WTC11 (cell line): ENCODE data around the gene FFAR4. TPM values are rescaled to one million over a fixed set of nuclear protein-coding genes. Genes with fewer than 3 reads are reported as not detected.

ENCODE experiments used
- ATAC-seq: fragments of 200-7000 bp; cut with Tn5 transposase; 2 replicates; pipeline ENCODE4 v1.10.0; 2021; ENCODE audit warnings: mild to moderate bottlenecking, moderate library complexity
- CTCF ChIA-PET: fragments of 300-600 bp; sonication (Branson Sonifier 250); formaldehyde crosslinking; loops from one replicate; lab custom pipeline; 2021; ENCODE audit warnings: antibody characterized with exemption; lab: Charles Lee
- POLR2A ChIA-PET: fragments of 350-600 bp; sonication (Branson Sonifier 250); formaldehyde crosslinking; loops from one replicate; lab custom pipeline; 2021; ENCODE audit warnings: antibody characterized with exemption; lab: Charles Lee
- DNase-seq: peaks from one replicate; pipeline ENCODE4 v3.0.0; 2021; ENCODE audit warnings: low spot score
- H3K27ac Mint-ChIP-seq: 2 replicates; pipeline ENCODE4 v1.8.0; 2021; ENCODE audit warnings: mixed read lengths
- H3K27me3 Mint-ChIP-seq: 2 replicates; pipeline ENCODE4 v1.8.0; 2021; ENCODE audit warnings: low read depth, mild to moderate bottlenecking, moderate library complexity, mixed read lengths
- H3K36me3 Mint-ChIP-seq: 2 replicates; pipeline ENCODE4 v1.8.0; 2021; ENCODE audit warnings: mixed read lengths
- H3K4me1 Mint-ChIP-seq: 2 replicates; pipeline ENCODE4 v1.8.0; 2022; ENCODE audit warnings: mixed read lengths
- H3K4me3 Mint-ChIP-seq: 2 replicates; pipeline ENCODE4 v1.8.0; 2021; ENCODE audit warnings: mild to moderate bottlenecking, moderate library complexity, mixed read lengths
- H3K9me3 Mint-ChIP-seq: 2 replicates; pipeline ENCODE4 v1.8.0; 2021; ENCODE audit warnings: mixed read lengths
- GTF2I ChIP-seq: fragments of 250-450 bp; sonication (Bioruptor Pico); conservative IDR thresholded peaks from 2 replicates; pipeline ENCODE4 v1.4.0; 2021; ENCODE audit warnings: mild to moderate bottlenecking
- KAT7 ChIP-seq: sonication (generic); formaldehyde crosslinking; IDR thresholded peaks from 2 replicates; pipeline ENCODE4 v1.8.1; 2023; ENCODE audit warnings: missing genetic modification reagents, mild to moderate bottlenecking, borderline replicate concordance
- MYBL2 ChIP-seq: sonication (generic); formaldehyde crosslinking; IDR thresholded peaks from 2 replicates; pipeline ENCODE4 v1.8.1; 2023; ENCODE audit warnings: mild to moderate bottlenecking, moderate library complexity, missing genetic modification reagents
- RORB ChIP-seq: fragments of 250-450 bp; sonication (Bioruptor Pico); IDR thresholded peaks from 2 replicates; pipeline ENCODE4 v1.9.0; 2021; ENCODE audit warnings: mild to moderate bottlenecking
- ZNF232 ChIP-seq: sonication (generic); formaldehyde crosslinking; IDR thresholded peaks from 2 replicates; pipeline ENCODE4 v1.8.0; 2022; ENCODE audit warnings: mild to moderate bottlenecking, missing genetic modification reagents
- total RNA-seq: library from RNA; stranded (reverse); gene quantifications from 3 replicates; pipeline ENCODE4 v1.2.3, GENCODE V29; 2021
- TF ChIP-seq, protein P1 (sequence below): fragments of 250-450 bp; sonication (Bioruptor Pico); IDR thresholded peaks from 2 replicates; pipeline ENCODE4 v1.9.0; 2021; ENCODE audit warnings: mild to moderate bottlenecking, borderline replicate concordance
- TF ChIP-seq, protein P2 (sequence below): fragments of 250-450 bp; sonication (Bioruptor Pico); IDR thresholded peaks from 2 replicates; pipeline ENCODE4 v1.9.0; 2021; ENCODE audit warnings: moderate library complexity, mild to moderate bottlenecking, inconsistent platforms, borderline replicate concordance
- TF ChIP-seq, protein P3 (sequence below): sonication (generic); formaldehyde crosslinking; IDR thresholded peaks from 2 replicates; pipeline ENCODE4 v1.8.1; 2023; ENCODE audit warnings: mild to moderate bottlenecking, moderate library complexity, missing genetic modification reagents
- TF ChIP-seq, protein P4 (sequence below): sonication (generic); formaldehyde crosslinking; IDR thresholded peaks from 2 replicates; pipeline ENCODE4 v1.8.0; 2022; ENCODE audit warnings: mild to moderate bottlenecking, missing genetic modification reagents
- TF ChIP-seq, protein P5 (sequence below): fragments of 250-450 bp; sonication (Bioruptor Pico); IDR thresholded peaks from 2 replicates; pipeline ENCODE4 v1.9.0; 2021; ENCODE audit warnings: mild to moderate bottlenecking
- TF ChIP-seq, protein P6 (sequence below): sonication (generic); formaldehyde crosslinking; IDR thresholded peaks from 2 replicates; pipeline ENCODE4 v1.8.1; 2023; ENCODE audit warnings: mild to moderate bottlenecking, missing genetic modification reagents, moderate library complexity
- TF ChIP-seq, protein P7 (sequence below): sonication (generic); formaldehyde crosslinking; IDR thresholded peaks from 2 replicates; pipeline ENCODE4 v1.8.1; 2022; ENCODE audit warnings: low read depth, mild to moderate bottlenecking, moderate library complexity, missing genetic modification reagents, borderline replicate concordance
- TF ChIP-seq, protein P8 (sequence below): sonication (generic); formaldehyde crosslinking; IDR thresholded peaks from 2 replicates; pipeline ENCODE4 v1.8.0; 2023; ENCODE audit warnings: mild to moderate bottlenecking, missing genetic modification reagents

The FFAR4 gene
- total RNA-seq, 1 experiment from 2014 or later, result 0.15 TPM

DNA sequence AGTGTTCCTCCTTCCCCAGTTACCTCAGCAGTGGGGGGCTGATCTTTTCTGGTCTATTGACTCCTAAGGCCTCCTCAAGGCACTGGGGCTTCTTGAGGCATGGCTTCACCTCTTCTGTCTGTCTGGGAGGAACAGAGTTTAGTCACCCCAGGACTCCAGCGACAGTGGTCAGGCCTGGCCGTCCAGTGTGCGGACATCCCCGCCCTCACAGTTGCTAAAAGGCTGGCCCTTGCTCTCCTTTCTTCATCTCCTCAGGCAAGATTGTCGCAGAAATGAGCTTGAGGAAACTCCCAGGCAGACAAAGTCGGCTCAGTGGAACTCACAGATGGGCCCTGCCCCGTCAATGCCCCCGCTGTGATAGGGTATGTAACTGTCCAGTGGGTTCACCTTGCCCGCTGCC is 7.0 kb upstream of the FFAR4 start (continued):
- TF ChIP-seq, protein P1, sequence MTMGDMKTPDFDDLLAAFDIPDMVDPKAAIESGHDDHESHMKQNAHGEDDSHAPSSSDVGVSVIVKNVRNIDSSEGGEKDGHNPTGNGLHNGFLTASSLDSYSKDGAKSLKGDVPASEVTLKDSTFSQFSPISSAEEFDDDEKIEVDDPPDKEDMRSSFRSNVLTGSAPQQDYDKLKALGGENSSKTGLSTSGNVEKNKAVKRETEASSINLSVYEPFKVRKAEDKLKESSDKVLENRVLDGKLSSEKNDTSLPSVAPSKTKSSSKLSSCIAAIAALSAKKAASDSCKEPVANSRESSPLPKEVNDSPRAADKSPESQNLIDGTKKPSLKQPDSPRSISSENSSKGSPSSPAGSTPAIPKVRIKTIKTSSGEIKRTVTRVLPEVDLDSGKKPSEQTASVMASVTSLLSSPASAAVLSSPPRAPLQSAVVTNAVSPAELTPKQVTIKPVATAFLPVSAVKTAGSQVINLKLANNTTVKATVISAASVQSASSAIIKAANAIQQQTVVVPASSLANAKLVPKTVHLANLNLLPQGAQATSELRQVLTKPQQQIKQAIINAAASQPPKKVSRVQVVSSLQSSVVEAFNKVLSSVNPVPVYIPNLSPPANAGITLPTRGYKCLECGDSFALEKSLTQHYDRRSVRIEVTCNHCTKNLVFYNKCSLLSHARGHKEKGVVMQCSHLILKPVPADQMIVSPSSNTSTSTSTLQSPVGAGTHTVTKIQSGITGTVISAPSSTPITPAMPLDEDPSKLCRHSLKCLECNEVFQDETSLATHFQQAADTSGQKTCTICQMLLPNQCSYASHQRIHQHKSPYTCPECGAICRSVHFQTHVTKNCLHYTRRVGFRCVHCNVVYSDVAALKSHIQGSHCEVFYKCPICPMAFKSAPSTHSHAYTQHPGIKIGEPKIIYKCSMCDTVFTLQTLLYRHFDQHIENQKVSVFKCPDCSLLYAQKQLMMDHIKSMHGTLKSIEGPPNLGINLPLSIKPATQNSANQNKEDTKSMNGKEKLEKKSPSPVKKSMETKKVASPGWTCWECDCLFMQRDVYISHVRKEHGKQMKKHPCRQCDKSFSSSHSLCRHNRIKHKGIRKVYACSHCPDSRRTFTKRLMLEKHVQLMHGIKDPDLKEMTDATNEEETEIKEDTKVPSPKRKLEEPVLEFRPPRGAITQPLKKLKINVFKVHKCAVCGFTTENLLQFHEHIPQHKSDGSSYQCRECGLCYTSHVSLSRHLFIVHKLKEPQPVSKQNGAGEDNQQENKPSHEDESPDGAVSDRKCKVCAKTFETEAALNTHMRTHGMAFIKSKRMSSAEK (CRISPR knock-in tag), result no peak
- TF ChIP-seq, protein P2, sequence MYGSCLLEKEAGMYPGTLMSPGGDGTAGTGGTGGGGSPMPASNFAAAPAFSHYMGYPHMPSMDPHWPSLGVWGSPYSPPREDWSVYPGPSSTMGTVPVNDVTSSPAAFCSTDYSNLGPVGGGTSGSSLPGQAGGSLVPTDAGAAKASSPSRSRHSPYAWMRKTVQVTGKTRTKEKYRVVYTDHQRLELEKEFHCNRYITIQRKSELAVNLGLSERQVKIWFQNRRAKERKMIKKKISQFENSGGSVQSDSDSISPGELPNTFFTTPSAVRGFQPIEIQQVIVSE (CRISPR knock-in tag), result no peak

DNA sequence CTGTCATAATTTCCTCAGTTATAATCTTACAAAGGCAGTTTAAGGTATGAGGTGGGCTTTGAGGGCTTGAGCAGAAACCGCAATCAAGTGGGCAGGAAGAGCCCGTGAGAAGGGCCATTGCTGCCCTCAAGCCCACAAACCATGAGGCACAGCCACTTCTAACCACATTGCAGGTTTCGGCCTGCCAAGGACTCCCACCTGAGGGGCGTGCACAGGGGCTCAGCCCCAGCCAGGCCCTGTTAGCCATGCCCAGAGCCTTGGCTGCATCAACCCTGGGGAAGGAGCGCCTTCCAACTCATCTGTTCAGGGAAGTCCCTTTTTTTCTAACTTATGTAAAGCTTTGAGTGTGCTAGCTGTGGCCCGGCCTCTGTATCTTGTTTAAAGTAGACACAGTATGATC is 5.9 kb upstream of the FFAR4 start:
- ChIA-PET POLR2A (no interaction called here), CTCF (interaction anchor here (1.1 kb wide), 1 partner anchor 25 kb away, joined by 4 read pairs; no protein-coding TSS in a partner anchor)
- Mint-ChIP-seq H3K27me3 (peaks cover 29% of the 10 kb centered on the region), H3K9me3 (peaks cover 5% of the 10 kb centered on the region; the same call in 1 of the 2 replicates), H3K4me3 (no peak overlapping the region), H3K27ac (no peak overlapping the region), H3K36me3 (no peaks in the 10 kb centered on the region; the same call in 1 of the 2 replicates), H3K4me1 (peaks cover 4% of the 10 kb centered on the region; the same call in 1 of the 2 replicates)
- ATAC-seq, result no peak
- DNase-seq, result no peak
- TF ChIP-seq, protein P3, sequence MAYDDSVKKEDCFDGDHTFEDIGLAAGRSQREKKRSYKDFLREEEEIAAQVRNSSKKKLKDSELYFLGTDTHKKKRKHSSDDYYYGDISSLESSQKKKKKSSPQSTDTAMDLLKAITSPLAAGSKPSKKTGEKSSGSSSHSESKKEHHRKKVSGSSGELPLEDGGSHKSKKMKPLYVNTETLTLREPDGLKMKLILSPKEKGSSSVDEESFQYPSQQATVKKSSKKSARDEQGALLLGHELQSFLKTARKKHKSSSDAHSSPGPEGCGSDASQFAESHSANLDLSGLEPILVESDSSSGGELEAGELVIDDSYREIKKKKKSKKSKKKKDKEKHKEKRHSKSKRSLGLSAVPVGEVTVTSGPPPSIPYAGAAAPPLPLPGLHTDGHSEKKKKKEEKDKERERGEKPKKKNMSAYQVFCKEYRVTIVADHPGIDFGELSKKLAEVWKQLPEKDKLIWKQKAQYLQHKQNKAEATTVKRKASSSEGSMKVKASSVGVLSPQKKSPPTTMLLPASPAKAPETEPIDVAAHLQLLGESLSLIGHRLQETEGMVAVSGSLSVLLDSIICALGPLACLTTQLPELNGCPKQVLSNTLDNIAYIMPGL, result no peak
- TF ChIP-seq, protein P4, sequence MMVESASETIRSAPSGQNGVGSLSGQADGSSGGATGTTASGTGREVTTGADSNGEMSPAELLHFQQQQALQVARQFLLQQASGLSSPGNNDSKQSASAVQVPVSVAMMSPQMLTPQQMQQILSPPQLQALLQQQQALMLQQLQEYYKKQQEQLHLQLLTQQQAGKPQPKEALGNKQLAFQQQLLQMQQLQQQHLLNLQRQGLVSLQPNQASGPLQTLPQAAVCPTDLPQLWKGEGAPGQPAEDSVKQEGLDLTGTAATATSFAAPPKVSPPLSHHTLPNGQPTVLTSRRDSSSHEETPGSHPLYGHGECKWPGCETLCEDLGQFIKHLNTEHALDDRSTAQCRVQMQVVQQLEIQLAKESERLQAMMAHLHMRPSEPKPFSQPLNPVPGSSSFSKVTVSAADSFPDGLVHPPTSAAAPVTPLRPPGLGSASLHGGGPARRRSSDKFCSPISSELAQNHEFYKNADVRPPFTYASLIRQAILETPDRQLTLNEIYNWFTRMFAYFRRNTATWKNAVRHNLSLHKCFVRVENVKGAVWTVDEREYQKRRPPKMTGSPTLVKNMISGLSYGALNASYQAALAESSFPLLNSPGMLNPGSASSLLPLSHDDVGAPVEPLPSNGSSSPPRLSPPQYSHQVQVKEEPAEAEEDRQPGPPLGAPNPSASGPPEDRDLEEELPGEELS (CRISPR knock-in tag), result no peak
- no peak for TF ChIP-seq GTF2I (CRISPR knock-in tag)
- TF ChIP-seq ZNF232 (CRISPR knock-in tag), result no peak
- TF ChIP-seq, protein P5, sequence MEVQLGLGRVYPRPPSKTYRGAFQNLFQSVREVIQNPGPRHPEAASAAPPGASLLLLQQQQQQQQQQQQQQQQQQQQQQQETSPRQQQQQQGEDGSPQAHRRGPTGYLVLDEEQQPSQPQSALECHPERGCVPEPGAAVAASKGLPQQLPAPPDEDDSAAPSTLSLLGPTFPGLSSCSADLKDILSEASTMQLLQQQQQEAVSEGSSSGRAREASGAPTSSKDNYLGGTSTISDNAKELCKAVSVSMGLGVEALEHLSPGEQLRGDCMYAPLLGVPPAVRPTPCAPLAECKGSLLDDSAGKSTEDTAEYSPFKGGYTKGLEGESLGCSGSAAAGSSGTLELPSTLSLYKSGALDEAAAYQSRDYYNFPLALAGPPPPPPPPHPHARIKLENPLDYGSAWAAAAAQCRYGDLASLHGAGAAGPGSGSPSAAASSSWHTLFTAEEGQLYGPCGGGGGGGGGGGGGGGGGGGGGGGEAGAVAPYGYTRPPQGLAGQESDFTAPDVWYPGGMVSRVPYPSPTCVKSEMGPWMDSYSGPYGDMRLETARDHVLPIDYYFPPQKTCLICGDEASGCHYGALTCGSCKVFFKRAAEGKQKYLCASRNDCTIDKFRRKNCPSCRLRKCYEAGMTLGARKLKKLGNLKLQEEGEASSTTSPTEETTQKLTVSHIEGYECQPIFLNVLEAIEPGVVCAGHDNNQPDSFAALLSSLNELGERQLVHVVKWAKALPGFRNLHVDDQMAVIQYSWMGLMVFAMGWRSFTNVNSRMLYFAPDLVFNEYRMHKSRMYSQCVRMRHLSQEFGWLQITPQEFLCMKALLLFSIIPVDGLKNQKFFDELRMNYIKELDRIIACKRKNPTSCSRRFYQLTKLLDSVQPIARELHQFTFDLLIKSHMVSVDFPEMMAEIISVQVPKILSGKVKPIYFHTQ (CRISPR knock-in tag), result no peak
- TF ChIP-seq KAT7 (CRISPR knock-in tag), result no peak
- TF ChIP-seq, protein P6, sequence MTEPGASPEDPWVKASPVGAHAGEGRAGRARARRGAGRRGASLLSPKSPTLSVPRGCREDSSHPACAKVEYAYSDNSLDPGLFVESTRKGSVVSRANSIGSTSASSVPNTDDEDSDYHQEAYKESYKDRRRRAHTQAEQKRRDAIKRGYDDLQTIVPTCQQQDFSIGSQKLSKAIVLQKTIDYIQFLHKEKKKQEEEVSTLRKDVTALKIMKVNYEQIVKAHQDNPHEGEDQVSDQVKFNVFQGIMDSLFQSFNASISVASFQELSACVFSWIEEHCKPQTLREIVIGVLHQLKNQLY (CRISPR knock-in tag), result no peak
- no peak for TF ChIP-seq RORB (CRISPR knock-in tag)
- TF ChIP-seq, protein P1 (CRISPR knock-in tag), result no peak
- TF ChIP-seq MYBL2 (CRISPR knock-in tag), result no peak
- TF ChIP-seq, protein P7, sequence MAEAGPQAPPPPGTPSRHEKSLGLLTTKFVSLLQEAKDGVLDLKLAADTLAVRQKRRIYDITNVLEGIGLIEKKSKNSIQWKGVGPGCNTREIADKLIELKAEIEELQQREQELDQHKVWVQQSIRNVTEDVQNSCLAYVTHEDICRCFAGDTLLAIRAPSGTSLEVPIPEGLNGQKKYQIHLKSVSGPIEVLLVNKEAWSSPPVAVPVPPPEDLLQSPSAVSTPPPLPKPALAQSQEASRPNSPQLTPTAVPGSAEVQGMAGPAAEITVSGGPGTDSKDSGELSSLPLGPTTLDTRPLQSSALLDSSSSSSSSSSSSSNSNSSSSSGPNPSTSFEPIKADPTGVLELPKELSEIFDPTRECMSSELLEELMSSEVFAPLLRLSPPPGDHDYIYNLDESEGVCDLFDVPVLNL (CRISPR knock-in tag), result no peak
- TF ChIP-seq, protein P8, sequence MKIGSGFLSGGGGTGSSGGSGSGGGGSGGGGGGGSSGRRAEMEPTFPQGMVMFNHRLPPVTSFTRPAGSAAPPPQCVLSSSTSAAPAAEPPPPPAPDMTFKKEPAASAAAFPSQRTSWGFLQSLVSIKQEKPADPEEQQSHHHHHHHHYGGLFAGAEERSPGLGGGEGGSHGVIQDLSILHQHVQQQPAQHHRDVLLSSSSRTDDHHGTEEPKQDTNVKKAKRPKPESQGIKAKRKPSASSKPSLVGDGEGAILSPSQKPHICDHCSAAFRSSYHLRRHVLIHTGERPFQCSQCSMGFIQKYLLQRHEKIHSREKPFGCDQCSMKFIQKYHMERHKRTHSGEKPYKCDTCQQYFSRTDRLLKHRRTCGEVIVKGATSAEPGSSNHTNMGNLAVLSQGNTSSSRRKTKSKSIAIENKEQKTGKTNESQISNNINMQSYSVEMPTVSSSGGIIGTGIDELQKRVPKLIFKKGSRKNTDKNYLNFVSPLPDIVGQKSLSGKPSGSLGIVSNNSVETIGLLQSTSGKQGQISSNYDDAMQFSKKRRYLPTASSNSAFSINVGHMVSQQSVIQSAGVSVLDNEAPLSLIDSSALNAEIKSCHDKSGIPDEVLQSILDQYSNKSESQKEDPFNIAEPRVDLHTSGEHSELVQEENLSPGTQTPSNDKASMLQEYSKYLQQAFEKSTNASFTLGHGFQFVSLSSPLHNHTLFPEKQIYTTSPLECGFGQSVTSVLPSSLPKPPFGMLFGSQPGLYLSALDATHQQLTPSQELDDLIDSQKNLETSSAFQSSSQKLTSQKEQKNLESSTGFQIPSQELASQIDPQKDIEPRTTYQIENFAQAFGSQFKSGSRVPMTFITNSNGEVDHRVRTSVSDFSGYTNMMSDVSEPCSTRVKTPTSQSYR (CRISPR knock-in tag), result no peak
